ENCODE measurements around the gene HOXC10. TPM values are rescaled to one million over a fixed set of nuclear protein-coding genes. Genes with fewer than 3 reads are reported as not detected.

HOXC10 gene
- total and polyA plus RNA-seq, 10 of the 15 experiments (the other 5 are each of a cell fraction or from before 2014, with no cell fraction given): 0.59 TPM; not detected in 9

- FAIRE-seq: no peak
- no peaks in the 10 kb centered on the region for H3K9me3 ChIP-seq (replicated peaks; ENCODE audit: control insufficient read depth, insufficient read depth, low read length)
- H3K4me1 ChIP-seq (ENCODE audit: control insufficient read depth, insufficient read depth, low read length): peaks cover 18% of the 10 kb centered on the region
- H3K4me2 ChIP-seq (ENCODE audit: control insufficient read depth, insufficient read depth): 0 out of 2 replicates have a peak overlapping the region, but pooled peaks have one; percentile 17
- H4K20me1 ChIP-seq (ENCODE audit: control insufficient read depth, insufficient read depth): no peaks in the 10 kb centered on the region; the same call in 1 of the 2 replicates
- no peaks in the 10 kb centered on the region for H3K36me3 ChIP-seq (ENCODE audit: control insufficient read depth in 2 of 2, insufficient read depth in 2 of 2, low read length in 1 of 2)
- in situ Hi-C loops (cut with MboI): no loop called here
- ChIA-PET POLR2A (interaction anchor here (0.6 to 1.9 kb wide), 7 partner anchors 8 to 265 kb away, joined by 4 to 24 read pairs (median 9); partner anchors contain the start of genes CISTR, HOXC4 and HOXC5), SMC1A (ENCODE audit: uncharacterized antibody, unreplicated experiment) (interaction anchor here (0.6 to 2.5 kb wide), 12 partner anchors 9 to 191 kb away, joined by 3 to 22 read pairs (median 6); partner anchors contain the start of genes HOXC10, HOXC4, HOXC5 and HOXC6), CTCF (interaction anchor here (0.6 to 3.8 kb wide), 11 partner anchors 9 to 200 kb away, joined by 4 to 27 read pairs (median 14); partner anchors contain the start of genes HOXC10, HOXC4, HOXC5 and HOXC6), RAD21 (ENCODE audit: unreplicated experiment) (interaction anchor here (0.8 to 2.1 kb wide), 10 partner anchors 8 to 198 kb away, joined by 3 to 21 read pairs (median 9); partner anchors contain the start of genes HOXC10, HOXC4, HOXC5 and HOXC8)
- no peak overlapping the region for H2AFZ ChIP-seq (ENCODE audit: control insufficient read depth, low read depth, low read length)
- H3K27ac ChIP-seq (ENCODE audit: control insufficient read depth, insufficient read depth): no peak overlapping the region
- no peaks in the 10 kb centered on the region for H3K79me2 ChIP-seq (ENCODE audit: control insufficient read depth, insufficient read depth, low read length)
- 4% methylated on average over 25 of the region's 25 CpGs for WGBS (ENCODE audit: insufficient coverage, insufficient replicate concordance, low lambda C conversion rate, missing lambda C conversion rate)
- peaks cover 11 to 26% of the 10 kb centered on the region in 2 experiments for H3K27me3 ChIP-seq (replicated peaks in 1 of 2; ENCODE audit: control insufficient read depth in 2 of 2, insufficient read depth in 2 of 2, low read length in 1 of 2)
- no peak for ATAC-seq
- intact Hi-C loops (cut with micrococcal nuclease; ENCODE audit: unreplicated experiment): no loop called here
- no TSS peak for BruUV-seq (replicated peaks)
- no peak overlapping the region for H3K9ac ChIP-seq (ENCODE audit: control insufficient read depth, insufficient read depth, low read length)
- TF ChIP-seq, protein P1, sequence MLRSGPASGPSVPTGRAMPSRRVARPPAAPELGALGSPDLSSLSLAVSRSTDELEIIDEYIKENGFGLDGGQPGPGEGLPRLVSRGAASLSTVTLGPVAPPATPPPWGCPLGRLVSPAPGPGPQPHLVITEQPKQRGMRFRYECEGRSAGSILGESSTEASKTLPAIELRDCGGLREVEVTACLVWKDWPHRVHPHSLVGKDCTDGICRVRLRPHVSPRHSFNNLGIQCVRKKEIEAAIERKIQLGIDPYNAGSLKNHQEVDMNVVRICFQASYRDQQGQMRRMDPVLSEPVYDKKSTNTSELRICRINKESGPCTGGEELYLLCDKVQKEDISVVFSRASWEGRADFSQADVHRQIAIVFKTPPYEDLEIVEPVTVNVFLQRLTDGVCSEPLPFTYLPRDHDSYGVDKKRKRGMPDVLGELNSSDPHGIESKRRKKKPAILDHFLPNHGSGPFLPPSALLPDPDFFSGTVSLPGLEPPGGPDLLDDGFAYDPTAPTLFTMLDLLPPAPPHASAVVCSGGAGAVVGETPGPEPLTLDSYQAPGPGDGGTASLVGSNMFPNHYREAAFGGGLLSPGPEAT (IDR thresholded peaks at IDR 0.05; ENCODE audit: low read depth): no peak
- DNase-seq (ENCODE audit: low read depth, low spot score): no peak
- H3K4me3 ChIP-seq: no peak overlapping the region
Observed at GRCh38 chr12:54016478-54016964, 31.6 kb downstream of the HOXC10 start.
